ENCODE measurements around the gene SPOCD1.

DNA sequence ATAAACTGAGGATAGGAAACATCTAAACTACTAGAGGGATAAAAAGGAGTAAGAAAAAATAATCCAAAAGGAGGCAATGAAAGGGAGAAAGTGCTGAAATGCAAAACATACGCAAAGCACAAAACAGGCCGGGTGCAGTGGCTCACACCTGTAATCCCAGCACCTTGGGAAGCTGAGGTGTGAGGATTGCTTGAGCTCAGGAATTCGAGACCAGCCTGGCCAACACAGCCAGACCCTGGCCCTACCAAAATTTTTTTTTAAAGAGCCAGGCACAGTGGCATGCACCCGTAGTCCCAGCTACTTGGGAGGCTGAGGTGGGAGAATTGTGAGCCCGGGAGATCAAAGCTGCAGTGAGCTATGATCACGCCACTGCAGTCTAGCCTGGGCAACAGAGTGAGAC lies 10.5 kb downstream of the SPOCD1 start:
- TF ChIP-seq MYC (IDR thresholded peaks at IDR 0.05; ENCODE audit: borderline replicate concordance, low read length) (no peak), CTCF (IDR thresholded peaks at IDR 0.05) (no peak), POLR2A (IDR thresholded peaks at IDR 0.05; ENCODE audit: low read length) (no peak), NPAS2 (CRISPR knock-in tag; IDR thresholded peaks at IDR 0.05; ENCODE audit: borderline replicate concordance) (no peak), EP300 (IDR thresholded peaks at IDR 0.05) (no peak), CEBPB (IDR thresholded peaks at IDR 0.05) (no peak), EHMT2 (IDR thresholded peaks at IDR 0.05; ENCODE audit: low read depth) (no peak), BHLHE40 (IDR thresholded peaks at IDR 0.05; ENCODE audit: low read depth, low read length) (no peak), E2F6 (IDR thresholded peaks at IDR 0.05; ENCODE audit: borderline replicate concordance, low read depth) (no peak)
- TF ChIP-seq, protein P1, sequence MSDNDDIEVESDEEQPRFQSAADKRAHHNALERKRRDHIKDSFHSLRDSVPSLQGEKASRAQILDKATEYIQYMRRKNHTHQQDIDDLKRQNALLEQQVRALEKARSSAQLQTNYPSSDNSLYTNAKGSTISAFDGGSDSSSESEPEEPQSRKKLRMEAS (IDR thresholded peaks at IDR 0.05) = no peak
- TF ChIP-seq, protein P2, sequence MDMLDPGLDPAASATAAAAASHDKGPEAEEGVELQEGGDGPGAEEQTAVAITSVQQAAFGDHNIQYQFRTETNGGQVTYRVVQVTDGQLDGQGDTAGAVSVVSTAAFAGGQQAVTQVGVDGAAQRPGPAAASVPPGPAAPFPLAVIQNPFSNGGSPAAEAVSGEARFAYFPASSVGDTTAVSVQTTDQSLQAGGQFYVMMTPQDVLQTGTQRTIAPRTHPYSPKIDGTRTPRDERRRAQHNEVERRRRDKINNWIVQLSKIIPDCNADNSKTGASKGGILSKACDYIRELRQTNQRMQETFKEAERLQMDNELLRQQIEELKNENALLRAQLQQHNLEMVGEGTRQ (IDR thresholded peaks at IDR 0.05) = no peak
